Stimulated activated CD8-positive, alpha-beta memory T cell treated with anti-CD3 and anti-CD28 coated beads, Interleukin-7, amount 100 ng/mL, for 1 hour (primary cell): ENCODE measurements around the gene C16orf82.

Experiments used
- DNase-seq, 2 donors: peaks; one replicate each; pipeline ENCODE4 v3.0.0-alpha.2; 2020; ENCODE audit warnings: low read depth in 2 of 2

Gene C16orf82

GRCh38 chr16:27088216-27088615 is 21.5 kb downstream of the C16orf82 start:
- DNase-seq: no peak

DNA sequence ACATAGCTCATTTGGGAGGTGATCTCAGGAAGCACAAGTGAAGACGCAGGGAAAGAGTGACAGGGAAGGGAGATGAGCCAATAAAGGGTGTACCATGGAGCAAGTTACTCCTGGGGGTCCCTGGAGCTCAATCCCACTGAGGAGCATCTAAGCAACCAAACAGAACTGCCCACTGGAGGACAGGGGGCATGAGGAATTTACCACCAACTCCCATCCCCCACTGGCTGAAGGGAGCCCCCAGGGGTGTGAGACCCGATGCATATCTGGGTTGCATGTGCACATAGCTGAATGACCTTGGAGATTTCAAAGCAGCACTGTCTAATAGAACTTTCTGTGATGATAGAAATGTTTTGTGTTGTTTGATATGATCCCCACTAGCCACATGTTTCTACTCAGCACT is 29.6 kb downstream of the C16orf82 start:
- DNase-seq: no peak

DNA sequence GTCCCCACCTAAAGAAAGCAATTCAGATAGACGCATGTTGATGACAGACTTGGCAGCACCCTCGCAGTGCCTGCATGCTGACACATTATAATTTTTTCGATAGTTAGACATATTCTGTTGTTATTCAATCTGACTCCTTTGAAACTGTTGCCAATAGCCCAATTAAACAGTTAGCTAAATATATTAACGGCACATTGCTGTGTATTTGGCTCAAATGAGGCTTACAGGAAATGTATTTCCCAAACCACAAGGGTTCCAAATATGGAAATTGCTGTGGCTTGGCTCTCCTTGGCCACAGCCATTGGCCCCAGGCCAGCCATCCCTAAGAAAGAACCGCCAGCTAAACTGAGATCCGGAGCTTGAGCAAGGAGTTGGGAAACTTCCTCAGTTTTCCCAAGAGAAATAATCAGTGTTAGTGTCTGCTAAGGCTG is 31.1 kb downstream of the C16orf82 start:
- DNase-seq: no peak

GRCh38 chr16:27098366-27099049 is 31.8 kb downstream of the C16orf82 start:
- DNase-seq: no peak

DNA sequence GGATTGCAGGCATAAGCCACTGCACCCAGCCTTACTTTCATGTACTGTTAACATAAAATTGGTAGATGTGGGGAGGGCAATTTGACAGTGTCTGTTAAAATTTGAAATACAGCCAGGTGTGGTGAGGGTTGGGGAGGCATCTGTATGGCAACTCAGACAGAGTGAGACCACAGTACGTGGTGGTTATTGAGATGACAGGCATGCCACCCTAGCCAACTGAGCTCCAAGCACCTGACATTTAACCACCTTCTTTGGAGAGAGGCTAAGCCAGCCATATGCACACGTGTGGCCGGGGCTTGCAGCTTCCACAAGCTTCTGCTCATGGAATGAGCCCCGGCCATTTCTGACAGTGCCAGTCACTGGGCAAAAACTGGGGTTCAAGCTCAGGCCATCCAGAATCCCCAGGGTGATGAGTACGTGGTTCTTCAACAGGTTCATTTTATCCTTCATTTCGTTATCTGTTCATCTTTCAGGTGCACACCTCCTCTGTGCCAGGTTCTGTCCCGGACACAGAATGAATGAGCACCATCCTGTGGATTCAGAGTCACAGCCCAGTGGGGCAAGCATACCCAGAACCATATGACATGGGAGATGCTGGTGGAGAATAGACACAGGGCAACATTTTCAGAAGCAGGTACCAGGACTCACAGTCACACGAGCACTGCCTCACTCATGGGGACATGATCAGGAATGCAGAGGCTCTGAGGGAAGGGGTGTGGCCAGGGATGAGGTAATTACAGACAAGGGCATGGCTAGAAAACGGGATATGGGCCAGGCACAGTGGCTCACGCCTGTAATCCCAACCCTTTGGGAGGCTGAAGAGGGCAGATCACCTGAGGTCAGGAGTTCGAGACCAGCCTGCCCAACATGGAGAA is 36.2 kb downstream of the C16orf82 start:
- DNase-seq: no peak

DNA sequence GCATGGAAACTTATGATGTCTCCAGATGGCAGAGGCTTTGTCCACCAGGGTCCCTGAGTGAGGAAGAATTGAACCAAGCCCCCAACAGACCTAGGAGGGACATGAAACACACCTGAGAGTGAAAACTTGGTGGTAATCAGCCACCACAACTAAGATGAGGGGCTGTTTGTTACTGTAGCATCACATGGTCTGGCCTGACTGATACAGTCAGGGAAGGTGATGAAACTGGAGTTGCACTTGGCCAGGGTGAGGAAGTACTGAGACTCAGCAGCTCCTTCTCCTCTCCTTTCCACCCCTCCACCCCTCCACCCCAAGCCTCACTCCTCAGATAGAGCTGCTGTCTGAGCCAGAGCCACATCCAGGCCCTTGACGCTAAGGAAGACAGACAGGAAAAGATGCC is 37.2 kb downstream of the C16orf82 start:
- DNase-seq: no peak

GRCh38 chr16:27106305-27106704 is 39.6 kb downstream of the C16orf82 start:
- no peak for DNase-seq

GRCh38 chr16:27107185-27107592 is 40.5 kb downstream of the C16orf82 start:
- no peak for DNase-seq

GRCh38 chr16:27108051-27108770 is 41.5 kb downstream of the C16orf82 start:
- no peak for DNase-seq

DNA sequence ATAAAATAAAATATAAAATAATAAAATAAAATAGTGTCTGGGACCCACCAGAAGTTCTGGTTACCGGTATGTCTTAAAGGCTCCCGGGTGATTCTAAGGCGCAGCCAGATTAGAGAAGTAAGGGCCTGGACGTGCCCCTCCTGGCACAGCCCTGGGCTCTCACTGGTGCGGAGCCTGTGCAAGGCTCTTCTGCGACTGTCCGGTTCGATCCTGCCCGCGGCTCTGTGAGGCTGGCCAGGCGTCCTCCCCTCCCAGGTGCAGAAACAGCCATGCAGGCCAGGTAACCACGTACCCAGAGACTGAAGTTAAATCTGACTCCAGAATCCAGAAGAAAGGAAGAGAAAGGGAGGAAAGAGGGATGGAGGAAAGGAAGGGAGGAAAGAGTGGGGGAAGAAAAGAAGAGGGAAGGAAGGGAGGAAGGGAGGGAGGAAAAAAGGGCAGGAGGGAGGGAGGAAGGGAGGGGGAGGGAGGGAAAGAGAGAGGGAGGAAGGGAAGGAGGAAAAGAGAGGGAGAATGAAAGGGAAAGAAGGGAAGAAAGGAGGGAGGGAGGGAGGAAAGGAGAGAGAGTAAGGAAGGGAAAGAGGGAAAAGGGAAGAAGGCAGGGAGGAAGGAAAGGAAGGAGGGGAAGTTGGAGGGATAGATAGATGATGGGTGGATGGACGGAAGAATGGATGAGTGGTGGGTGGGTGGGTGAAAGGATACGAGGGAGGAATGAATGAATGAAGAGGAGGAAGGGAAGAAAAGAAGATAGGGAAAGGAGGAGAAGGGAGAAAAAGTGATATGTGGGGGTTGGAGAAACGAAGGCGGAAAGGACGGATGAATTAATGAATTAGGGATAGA is 42.3 kb downstream of the C16orf82 start:
- no peak for DNase-seq

- peak; percentile 52 to 64 for DNase-seq
Observed at GRCh38 chr16:27109666-27110523, 43.2 kb downstream of the C16orf82 start.

- DNase-seq: no peak
Observed at GRCh38 chr16:27110524-27110896, 43.8 kb downstream of the C16orf82 start.

GRCh38 chr16:27111486-27111885 is 44.8 kb downstream of the C16orf82 start:
- no peak for DNase-seq

- DNase-seq: no peak
Observed at GRCh38 chr16:27112093-27112811, 45.5 kb downstream of the C16orf82 start.

DNA sequence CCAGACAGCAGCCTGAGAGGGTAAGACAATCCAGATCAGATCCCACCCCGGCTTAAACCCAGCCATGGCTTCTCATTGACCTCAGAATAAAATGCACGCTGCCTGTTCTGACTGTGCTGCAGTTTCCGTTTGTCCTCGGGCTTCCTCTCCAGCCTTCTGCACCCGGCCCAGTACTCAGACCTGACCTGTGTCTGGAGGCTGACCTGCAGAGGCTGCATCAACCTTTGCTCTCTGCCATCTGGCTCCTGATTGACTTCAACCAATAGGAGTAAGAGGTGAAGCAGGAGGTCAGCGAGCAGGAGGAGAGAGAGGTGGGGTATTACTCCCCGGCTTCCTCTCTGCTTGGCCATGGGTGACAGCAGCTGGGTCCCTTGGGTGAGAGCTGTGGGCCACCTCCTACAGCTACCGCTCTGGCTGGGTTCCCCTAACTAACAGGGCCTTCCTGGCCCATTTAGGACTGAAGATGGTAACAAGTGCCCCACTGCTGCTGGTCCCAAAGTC is 46.7 kb downstream of the C16orf82 start:
- DNase-seq: no peak

DNA sequence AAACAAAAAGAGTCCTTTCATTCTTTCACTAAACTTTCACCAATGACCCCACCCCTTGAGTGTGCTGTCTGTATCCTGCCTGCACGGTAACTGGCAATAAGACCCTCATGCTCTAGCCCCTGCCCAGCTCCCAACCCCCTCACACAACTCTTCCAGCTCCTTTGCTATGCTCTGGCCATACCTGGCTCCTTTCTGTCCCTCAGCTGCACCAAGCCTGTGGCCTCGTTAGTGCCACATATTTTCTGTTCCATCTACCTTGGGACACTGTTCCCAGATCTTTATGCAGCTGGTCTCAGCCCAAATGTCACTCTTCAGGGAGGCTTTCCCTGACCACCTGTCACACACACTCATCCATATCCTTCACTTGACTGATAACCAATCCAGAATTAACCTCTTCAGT is 47.3 kb downstream of the C16orf82 start:
- DNase-seq: no peak

DNA sequence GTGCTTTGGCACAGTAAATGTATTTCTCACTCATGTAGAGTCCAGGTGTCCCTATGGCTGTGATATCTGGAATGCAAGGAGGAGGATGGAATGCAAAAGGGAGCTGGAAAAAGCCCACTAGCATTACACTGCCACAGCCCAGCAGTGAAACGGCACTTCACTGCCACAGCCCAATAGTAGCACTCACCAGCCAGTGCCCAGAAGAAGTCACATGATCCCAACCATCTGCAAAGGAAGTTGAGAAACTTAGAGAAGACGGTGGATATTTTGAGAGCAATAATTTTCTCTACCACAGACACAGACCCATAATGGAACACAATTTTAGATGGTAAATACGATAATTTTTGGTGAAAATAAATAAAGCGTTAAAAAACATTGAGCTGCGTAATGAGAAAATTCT is 51.8 kb downstream of the C16orf82 start:
- DNase-seq: no peak
